MM.1S (cell line): ENCODE measurements around the gene TSHZ3.

Experiments
- DNase-seq: peaks from one replicate; pipeline ENCODE4 v3.0.0-alpha.2; 2015
- H2AFZ ChIP-seq: fragments of 300-600 bp; sonication (generic); 2 replicates; pipeline ENCODE4 v1.6.0; 2016; ENCODE audit warnings: antibody characterized with exemption, low read length
- H3F3A ChIP-seq: fragments of 300-600 bp; sonication (generic); 2 replicates; pipeline ENCODE4 v1.6.1; 2016; ENCODE audit warnings: mild to moderate bottlenecking, antibody characterized with exemption, low read length, moderate library complexity, mixed read lengths; ENCODE audit not compliant: insufficient read depth
- H3K27ac ChIP-seq: fragments of 300-600 bp; sonication (generic); 2 replicates; pipeline ENCODE4 v1.5.1; 2016; ENCODE audit warnings: mild to moderate bottlenecking, low read length
- H3K27me3 ChIP-seq: fragments of 300-600 bp; sonication (generic); replicated peaks from 2 replicates; pipeline ENCODE4 v1.6.0; 2016; ENCODE audit warnings: low read length; ENCODE audit not compliant: insufficient read depth
- H3K36me3 ChIP-seq: fragments of 300-600 bp; sonication (generic); replicated peaks from 2 replicates; pipeline ENCODE4 v1.6.1; 2016; ENCODE audit warnings: mild to moderate bottlenecking, low read length, mixed read lengths; ENCODE audit not compliant: insufficient read depth
- H3K4me1 ChIP-seq: fragments of 300-600 bp; sonication (generic); 2 replicates; pipeline ENCODE4 v1.6.1; 2016; ENCODE audit warnings: low read length, mixed read lengths
- H3K4me2 ChIP-seq: fragments of 300-600 bp; sonication (generic); 2 replicates; pipeline ENCODE4 v1.6.0; 2016; ENCODE audit warnings: low read depth, low read length
- H3K4me3 ChIP-seq: fragments of 300-600 bp; sonication (generic); 2 replicates; pipeline ENCODE4 v1.5.1; 2016; ENCODE audit warnings: low read length, mixed read lengths
- H3K79me2 ChIP-seq: fragments of 300-600 bp; sonication (generic); 2 replicates; pipeline ENCODE4 v1.6.1; 2016; ENCODE audit warnings: mixed run types, low read length, mixed read lengths
- H3K9ac ChIP-seq: fragments of 300-600 bp; sonication (generic); 2 replicates; pipeline ENCODE4 v1.6.1; 2016; ENCODE audit warnings: low read length, mixed read lengths
- H3K9me2 ChIP-seq: fragments of 300-600 bp; sonication (generic); replicated peaks from 2 replicates; pipeline ENCODE4 v1.6.1; 2016; ENCODE audit warnings: mild to moderate bottlenecking, low read length, mixed read lengths; ENCODE audit not compliant: insufficient read depth
- H3K9me3 ChIP-seq: fragments of 300-600 bp; sonication (generic); replicated peaks from 2 replicates; pipeline ENCODE4 v1.6.1; 2016; ENCODE audit warnings: mild to moderate bottlenecking, low read length, mixed read lengths; ENCODE audit not compliant: insufficient read depth
- H4K20me1 ChIP-seq: fragments of 300-600 bp; sonication (generic); 2 replicates; pipeline ENCODE4 v1.6.1; 2016; ENCODE audit warnings: mild to moderate bottlenecking, low read length, moderate library complexity, mixed read lengths; ENCODE audit not compliant: insufficient read depth
- CTCF ChIP-seq: fragments of 300-600 bp; sonication (generic); IDR thresholded peaks from 2 replicates; pipeline ENCODE4 v1.5.1; 2016; ENCODE audit warnings: antibody characterized with exemption, low read length, mixed read lengths
- EZH2 ChIP-seq: fragments of 300-600 bp; sonication (generic); optimal IDR thresholded peaks from 2 replicates; pipeline ENCODE3; 2017; ENCODE audit warnings: low read depth, mild to moderate bottlenecking, antibody characterized with exemption, low read length, mixed read lengths
- EZH2phosphoT487 ChIP-seq: fragments of 300-600 bp; sonication (generic); IDR thresholded peaks from 2 replicates; pipeline ENCODE4 v1.6.1; 2018; ENCODE audit warnings: antibody characterized with exemption, low read length

TSHZ3 gene

GRCh38 chr19:31339411-31339810, 9.8 kb downstream of the TSHZ3 start:
- TF ChIP-seq EZH2phosphoT487 (no peak), CTCF (no peak), EZH2 (no peak)
- no peaks in the 10 kb centered on the region for H3K9me2 ChIP-seq
- H2AFZ ChIP-seq, result no peak overlapping the region
- H3K79me2 ChIP-seq, result no peaks in the 10 kb centered on the region
- H3K27me3 ChIP-seq, result peaks cover 94% of the 10 kb centered on the region
- no peak overlapping the region for H3K9ac ChIP-seq
- no peaks in the 10 kb centered on the region for H3K36me3 ChIP-seq
- H3K4me3 ChIP-seq, result no peak overlapping the region
- no peaks in the 10 kb centered on the region for H3K9me3 ChIP-seq
- DNase-seq, result no peak
- H3F3A ChIP-seq, result no peaks in the 10 kb centered on the region
- no peaks in the 10 kb centered on the region for H3K4me1 ChIP-seq
- no peak overlapping the region for H3K4me2 ChIP-seq
- H4K20me1 ChIP-seq, result no peaks in the 10 kb centered on the region
- no peak overlapping the region for H3K27ac ChIP-seq

GRCh38 chr19:31338069-31338776, 11.0 kb downstream of the TSHZ3 start:
- no peaks in the 10 kb centered on the region for H3K79me2 ChIP-seq
- H3F3A ChIP-seq, result no peaks in the 10 kb centered on the region
- TF ChIP-seq EZH2phosphoT487, result no peak
- no peak for TF ChIP-seq EZH2
- TF ChIP-seq CTCF, result peak; percentile 22

GRCh38 chr19:31337008-31337914, 12.0 kb downstream of the TSHZ3 start:
- no peak for DNase-seq
- no peak overlapping the region for H3K4me3 ChIP-seq
- H3K79me2 ChIP-seq, result no peaks in the 10 kb centered on the region
- no peak overlapping the region for H3K27ac ChIP-seq
- H3K4me1 ChIP-seq, result no peaks in the 10 kb centered on the region
- no peaks in the 10 kb centered on the region for H3K36me3 ChIP-seq
- H3K4me2 ChIP-seq, result no peak overlapping the region
- no peak overlapping the region for H3K9ac ChIP-seq
- TF ChIP-seq EZH2 (no peak), CTCF (no peak), EZH2phosphoT487 (no peak)
- H2AFZ ChIP-seq, result no peak overlapping the region
- no peaks in the 10 kb centered on the region for H3K9me3 ChIP-seq
- H3F3A ChIP-seq, result no peaks in the 10 kb centered on the region
- H3K9me2 ChIP-seq, result no peaks in the 10 kb centered on the region
- peaks cover 85% of the 10 kb centered on the region for H3K27me3 ChIP-seq
- no peaks in the 10 kb centered on the region for H4K20me1 ChIP-seq

More at GRCh38 chr19:31338069-31338776, 11.0 kb downstream of the TSHZ3 start:
- no peak overlapping the region for H2AFZ ChIP-seq
- no peak overlapping the region for H3K27ac ChIP-seq
- H3K9me3 ChIP-seq, result no peaks in the 10 kb centered on the region
- no peaks in the 10 kb centered on the region for H4K20me1 ChIP-seq
- no peak for DNase-seq
- H3K27me3 ChIP-seq, result peaks cover 91% of the 10 kb centered on the region
- H3K36me3 ChIP-seq, result no peaks in the 10 kb centered on the region
- H3K4me3 ChIP-seq, result no peak overlapping the region
- no peaks in the 10 kb centered on the region for H3K4me1 ChIP-seq
- no peak overlapping the region for H3K4me2 ChIP-seq
- no peak overlapping the region for H3K9ac ChIP-seq
- no peaks in the 10 kb centered on the region for H3K9me2 ChIP-seq
